ENCODE results near the gene NR3C1. TPM values are rescaled to one million over a fixed set of nuclear protein-coding genes. Genes with fewer than 3 reads are reported as not detected.

Gene NR3C1
- total RNA-seq, 4 donors from 2014 or later = 79.2 to 92.3 (median 89.3) TPM

- DNase-seq (ENCODE audit: extremely low spot score) = no peak
- Histone ChIP-seq H3K27ac (replicated peaks in 1 of 4) (no peak overlapping the region), H3K27me3 (no peaks in the 10 kb centered on the region), H3K9me3 (peaks cover 0 to 20% (median 15%) of the 10 kb centered on the region in 4 donors), H3K4me3 (no peak overlapping the region), H3K4me1 (no peaks in the 10 kb centered on the region), H3K36me3 (no peaks in the 10 kb centered on the region)
- 93% methylated on average over 2 of the region's 2 CpGs for WGBS
- intact Hi-C loops (cut with DNase I) = no loop called here
- no peak for TF ChIP-seq EP300 (IDR thresholded peaks at IDR 0.05)
- TF ChIP-seq POLR2A (IDR thresholded peaks at IDR 0.05; ENCODE audit: low read depth) = no peak
- no peak for TF ChIP-seq POLR2AphosphoS5 (IDR thresholded peaks at IDR 0.05)
- TF ChIP-seq CTCF (IDR thresholded peaks at IDR 0.05) = no peak
These were observed 137.5 kb downstream of the NR3C1 start for GRCh38 chr5:143265995-143266394.

GRCh38 chr5:143263272-143263810, 140.1 kb downstream of the NR3C1 start:
- WGBS = 78% methylated on average over 4 of the region's 4 CpGs
- Histone ChIP-seq H3K4me3 (no peak overlapping the region), H3K27me3 (no peaks in the 10 kb centered on the region), H3K4me1 (no peaks in the 10 kb centered on the region), H3K9me3 (peaks cover 0 to 8% (median 4%) of the 10 kb centered on the region in 4 donors), H3K36me3 (no peaks in the 10 kb centered on the region), H3K27ac (replicated peaks in 1 of 4) (no peak overlapping the region)
- TF ChIP-seq EP300 (IDR thresholded peaks at IDR 0.05) (no peak), CTCF (IDR thresholded peaks at IDR 0.05) (no peak), POLR2AphosphoS5 (IDR thresholded peaks at IDR 0.05) (no peak), POLR2A (IDR thresholded peaks at IDR 0.05; ENCODE audit: low read depth) (no peak)
- DNase-seq (ENCODE audit: extremely low spot score) = no peak
- intact Hi-C loops (cut with DNase I) = no loop called here

GRCh38 chr5:143262393-143263174, 140.9 kb downstream of the NR3C1 start:
- Histone ChIP-seq H3K36me3 (no peaks in the 10 kb centered on the region), H3K27ac (replicated peaks in 1 of 4) (no peak overlapping the region), H3K4me3 (no peak overlapping the region)

GRCh38 chr5:143261748-143262392, 141.6 kb downstream of the NR3C1 start:
- no peaks in the 10 kb centered on the region for H3K36me3 ChIP-seq
- WGBS = 77% methylated on average over 7 of the region's 7 CpGs
- no peaks in the 10 kb centered on the region for H3K27me3 ChIP-seq
- intact Hi-C loops (cut with DNase I) = no loop called here
- DNase-seq (ENCODE audit: extremely low spot score) = no peak
- no peak overlapping the region for H3K4me3 ChIP-seq
- no peaks in the 10 kb centered on the region for H3K4me1 ChIP-seq
- TF ChIP-seq EP300 (IDR thresholded peaks at IDR 0.05) (no peak), POLR2A (IDR thresholded peaks at IDR 0.05; ENCODE audit: low read depth) (no peak), CTCF (IDR thresholded peaks at IDR 0.05) (no peak), POLR2AphosphoS5 (IDR thresholded peaks at IDR 0.05) (no peak)
- no peak overlapping the region for H3K27ac ChIP-seq (replicated peaks in 1 of 4)
- H3K9me3 ChIP-seq = no peaks in the 10 kb centered on the region

More at GRCh38 chr5:143262393-143263174, 140.9 kb downstream of the NR3C1 start:
- Histone ChIP-seq H3K4me1 (no peaks in the 10 kb centered on the region), H3K9me3 (peaks cover 0 to 3% (median 0%) of the 10 kb centered on the region in 4 donors), H3K27me3 (no peaks in the 10 kb centered on the region)
- intact Hi-C loops (cut with DNase I) = no loop called here
- WGBS = 78% methylated on average over 1 of the region's 1 CpG
- TF ChIP-seq POLR2A (IDR thresholded peaks at IDR 0.05; ENCODE audit: low read depth) (no peak), POLR2AphosphoS5 (IDR thresholded peaks at IDR 0.05) (no peak), CTCF (IDR thresholded peaks at IDR 0.05) (no peak), EP300 (IDR thresholded peaks at IDR 0.05) (no peak)
- no peak for DNase-seq (ENCODE audit: extremely low spot score)
